Activated CD4-positive, alpha-beta T cell treated with anti-CD3 and anti-CD28 coated beads for 24 hours (primary cell): ENCODE results near the gene GRIA3.
"Not testable (repeated sequence)": the region's sequence is repeated elsewhere in the genome, so short reads cannot be mapped to it uniquely, and the experiment has no call there.

ENCODE experiments used
- DNase-seq, 2 donors: peaks; one replicate each; pipeline ENCODE4 v3.0.0-alpha.2; 2020; ENCODE audit warnings: low read depth in 2 of 2

GRIA3 gene

GRCh38 chrX:123272630-123273029, 88.6 kb downstream of the GRIA3 start:
- DNase-seq: no peak

- DNase-seq: no peak
These were observed 90.7 kb downstream of the GRIA3 start for GRCh38 chrX:123274796-123275195.

GRCh38 chrX:123277347-123277746, 93.3 kb downstream of the GRIA3 start:
- DNase-seq: no peak

- DNase-seq: no peak
These were observed 93.7 kb downstream of the GRIA3 start for GRCh38 chrX:123277821-123278220.

GRCh38 chrX:123282241-123282640, 98.2 kb downstream of the GRIA3 start:
- no peak for DNase-seq

GRCh38 chrX:123283407-123283806, 99.3 kb downstream of the GRIA3 start:
- not testable (repeated sequence) for DNase-seq

DNA sequence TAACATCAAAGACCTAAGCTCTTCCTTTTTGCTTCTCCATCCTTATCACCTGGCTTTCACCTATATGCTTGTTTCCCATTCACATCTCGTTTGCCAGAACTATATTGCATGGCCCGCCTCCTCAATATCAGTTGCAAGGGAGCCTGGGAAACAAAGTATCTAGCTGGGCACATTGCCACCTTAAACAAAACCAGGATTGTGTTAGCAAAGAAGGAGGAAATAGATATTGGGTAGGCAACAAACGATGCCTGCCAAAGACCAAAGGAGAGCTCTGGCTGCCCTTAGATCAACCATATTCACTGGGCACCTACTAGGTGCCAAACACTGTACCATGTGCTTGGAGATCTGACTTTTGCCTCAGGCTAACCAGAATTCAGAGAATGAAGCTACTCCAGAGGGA, 107.5 kb downstream of the GRIA3 start:
- no peak for DNase-seq

DNA sequence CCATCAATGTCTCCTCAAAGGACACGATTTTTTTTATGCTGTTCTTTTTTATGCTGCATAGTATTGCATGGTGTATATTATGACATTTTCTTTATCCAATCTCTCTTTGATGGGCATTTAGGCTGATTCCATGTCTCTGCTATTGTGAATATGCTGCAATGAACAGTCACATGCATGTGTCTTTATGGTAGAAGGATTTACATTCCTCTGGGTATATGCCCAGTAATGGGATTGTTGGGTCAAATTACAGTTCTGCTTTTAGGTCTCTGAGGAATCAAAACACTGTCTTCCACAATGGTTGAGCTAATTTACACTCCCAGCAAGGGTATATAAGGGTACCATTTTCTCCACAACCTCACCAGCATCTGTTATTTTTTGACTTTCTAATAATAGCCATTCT, 113.9 kb downstream of the GRIA3 start:
- no peak for DNase-seq

DNA sequence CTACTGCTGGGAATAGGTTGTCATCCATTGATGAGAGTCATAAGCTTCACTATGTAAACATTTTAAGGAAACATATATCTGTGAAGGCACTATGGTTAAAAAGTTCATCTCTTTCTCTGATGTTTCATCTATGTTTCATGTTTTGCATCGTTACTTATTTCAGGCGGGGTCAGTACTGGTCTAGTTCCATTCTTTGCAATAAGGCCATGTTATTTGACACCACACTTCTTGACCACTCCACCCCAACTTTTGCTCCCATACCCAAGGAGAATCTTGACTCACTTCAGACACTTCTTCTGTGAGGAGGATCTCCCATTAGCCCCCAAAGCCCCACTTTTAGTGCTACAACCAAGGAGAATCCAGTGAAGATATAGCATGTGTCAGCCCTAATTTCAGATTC, 119.4 kb downstream of the GRIA3 start:
- no peak for DNase-seq

DNA sequence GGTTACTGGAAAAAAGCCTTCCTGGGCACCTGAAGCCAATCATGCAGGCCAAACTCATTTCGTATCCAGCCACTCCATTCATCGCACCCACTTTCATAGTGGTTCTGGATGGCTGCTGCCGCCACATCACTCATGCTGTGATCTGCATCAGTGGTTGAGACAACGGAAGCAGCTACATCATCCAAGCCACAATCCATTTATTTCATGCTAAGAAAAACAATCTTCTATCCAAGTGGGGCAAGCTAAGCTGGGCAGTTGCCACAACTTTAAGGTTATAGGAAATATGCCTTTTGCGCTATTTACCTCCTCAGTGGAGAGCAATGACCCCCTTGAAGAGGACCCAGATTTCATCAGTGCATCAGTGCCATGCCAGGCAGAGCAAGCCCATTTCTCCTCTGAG, 124.6 kb downstream of the GRIA3 start:
- no peak for DNase-seq

DNA sequence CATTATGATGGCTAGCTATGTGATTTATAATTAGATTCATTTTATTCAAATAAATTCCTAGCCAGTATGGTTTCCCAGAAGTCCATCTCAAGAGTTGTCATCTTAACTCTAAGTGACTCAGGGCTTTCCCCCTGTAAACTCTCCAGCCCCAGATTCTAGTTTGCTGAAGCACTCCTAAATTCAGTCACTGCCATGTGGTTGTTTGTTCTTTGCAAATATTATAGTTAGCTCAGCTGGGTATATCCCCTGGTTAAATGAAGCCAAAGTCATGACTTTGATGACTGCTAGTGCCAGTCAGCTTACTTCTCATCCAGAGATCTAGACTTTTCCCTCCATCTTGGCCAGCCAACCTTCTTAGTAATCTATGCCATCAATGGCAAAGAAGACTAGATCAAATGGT, 126.0 kb downstream of the GRIA3 start:
- no peak for DNase-seq

DNA sequence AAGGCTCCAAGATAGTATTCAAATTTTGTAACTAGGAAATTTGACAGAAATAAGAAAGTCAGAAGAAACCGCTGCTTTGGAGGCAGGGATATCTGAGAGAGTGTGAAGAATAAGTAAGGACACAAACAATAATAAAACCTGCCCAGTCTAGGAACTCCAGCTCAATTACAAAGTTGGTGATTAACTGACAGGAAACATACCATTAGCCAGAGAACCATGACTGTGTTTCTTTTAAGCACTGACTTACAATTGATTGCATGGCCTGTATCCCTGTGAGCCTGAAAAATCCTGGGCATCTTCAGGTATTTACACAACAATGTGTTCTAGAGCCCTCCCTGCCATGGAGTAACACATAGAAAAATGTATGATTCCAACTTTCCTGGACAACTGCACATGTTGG, 127.4 kb downstream of the GRIA3 start:
- no peak for DNase-seq

DNA sequence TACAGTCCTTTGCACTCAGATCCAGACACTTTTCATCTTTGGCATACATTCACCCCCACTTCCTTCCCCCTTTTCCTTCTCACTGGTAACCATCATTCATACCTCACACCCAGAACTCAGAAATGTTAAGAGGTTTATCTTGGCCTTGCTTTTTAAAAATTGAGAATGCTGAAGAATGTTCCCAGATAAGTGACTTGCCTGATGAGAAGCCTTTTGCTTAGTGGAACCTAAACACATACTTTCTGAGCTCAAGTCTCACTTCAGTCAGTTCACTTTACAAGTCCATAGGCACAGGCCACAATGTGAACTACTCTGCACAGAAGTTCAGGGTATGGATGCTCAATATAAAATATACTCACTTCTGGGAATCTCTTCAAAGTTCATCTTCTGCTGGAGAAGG, 129.4 kb downstream of the GRIA3 start:
- no peak for DNase-seq

- DNase-seq: no peak
These were observed 136.5 kb downstream of the GRIA3 start for GRCh38 chrX:123320622-123321021.

- DNase-seq: no peak
These were observed 138.5 kb downstream of the GRIA3 start for GRCh38 chrX:123322536-123322935.

DNA sequence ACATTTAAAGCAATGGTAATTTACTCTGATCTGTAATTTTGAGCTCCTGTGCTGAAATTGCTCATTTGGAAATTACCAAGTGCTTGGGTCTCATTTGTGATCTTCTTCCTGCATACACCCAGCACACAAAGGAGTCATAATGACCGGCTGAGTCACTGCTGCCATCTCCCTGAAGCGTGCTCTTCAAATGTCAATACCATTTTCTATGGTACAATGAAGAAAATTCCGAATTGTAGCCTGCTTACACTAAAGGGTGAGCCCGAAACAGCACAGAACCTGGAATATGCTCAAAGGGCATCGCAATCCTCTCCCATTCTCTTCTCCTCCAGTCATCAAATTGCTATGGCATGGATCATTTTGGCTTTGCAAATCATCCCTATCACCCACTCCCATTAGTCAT, 140.5 kb downstream of the GRIA3 start:
- DNase-seq: no peak

GRCh38 chrX:123330229-123330942, 146.3 kb downstream of the GRIA3 start:
- DNase-seq: no peak

- no peak for DNase-seq
These were observed 147.3 kb downstream of the GRIA3 start for GRCh38 chrX:123331349-123331748.

DNA sequence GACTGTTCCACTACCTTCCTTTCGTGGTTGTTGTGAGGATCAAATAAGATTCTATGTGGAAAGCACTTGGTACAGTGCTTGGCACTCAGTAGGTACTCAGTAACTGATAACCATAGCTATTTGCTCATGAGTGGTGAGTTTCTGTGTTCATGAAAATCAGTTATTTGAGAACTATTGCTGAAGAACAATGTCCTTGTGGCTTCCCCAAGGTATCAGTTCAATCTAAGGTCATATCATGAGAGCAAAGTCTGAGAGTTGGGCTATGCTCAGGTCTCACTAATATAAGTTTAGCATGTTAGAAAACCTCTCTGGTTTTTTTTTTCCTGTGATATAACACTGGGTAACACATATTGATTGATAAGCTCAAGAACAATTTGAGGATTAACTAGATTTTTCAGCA, 147.8 kb downstream of the GRIA3 start:
- no peak for DNase-seq

GRCh38 chrX:123336666-123337065, 152.6 kb downstream of the GRIA3 start:
- DNase-seq: no peak

DNA sequence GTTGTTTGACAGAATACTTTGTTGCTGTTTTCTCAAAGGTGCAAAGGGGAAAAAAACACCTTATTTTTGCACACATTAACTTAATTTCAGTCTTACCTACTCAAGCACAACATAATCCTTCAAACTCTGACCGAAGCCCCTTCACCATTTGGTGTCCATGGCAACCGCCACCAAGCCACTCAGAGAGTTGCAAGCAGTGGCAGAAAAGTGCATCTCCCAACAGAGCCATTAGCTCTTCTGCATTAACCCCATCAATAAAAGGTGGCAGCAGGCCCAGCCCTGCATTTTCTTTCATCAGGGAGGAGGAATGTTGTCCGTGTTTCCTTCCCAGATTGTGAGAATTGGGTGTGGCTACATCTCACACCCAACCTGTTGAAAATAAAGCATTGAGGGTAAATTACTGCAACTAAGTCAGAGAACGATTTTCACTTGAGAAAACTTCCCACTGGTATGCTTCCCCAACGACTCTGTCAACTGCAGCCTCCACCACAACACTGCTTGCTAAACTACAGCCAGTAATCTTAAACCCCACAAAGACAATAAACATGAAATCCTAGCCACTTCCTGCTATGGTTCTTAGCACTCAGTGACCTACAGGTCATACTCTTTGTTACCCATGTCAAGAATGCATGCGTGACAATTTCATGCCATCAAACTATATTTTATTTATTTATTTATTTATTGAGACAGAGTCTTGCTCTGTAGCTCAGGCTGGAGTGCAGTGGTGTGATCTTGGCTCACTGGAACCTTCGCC, 154.0 kb downstream of the GRIA3 start:
- no peak for DNase-seq

GRCh38 chrX:123339221-123339905, 155.3 kb downstream of the GRIA3 start:
- no peak for DNase-seq

GRCh38 chrX:123340696-123341095, 156.6 kb downstream of the GRIA3 start:
- no peak for DNase-seq
